ENCODE data around the gene NENF. TPM values are rescaled to one million over a fixed set of nuclear protein-coding genes. Genes with fewer than 3 reads are reported as not detected.
A peak's percentile ranks its signal among the peaks of the same experiment; 100 is the strongest.

NENF gene
- total and polyA plus RNA-seq, 10 of the 15 experiments (the other 5 are each of a cell fraction or from before 2014, with no cell fraction given), result 5.1 to 83.4 (median 42.7) TPM

DNA sequence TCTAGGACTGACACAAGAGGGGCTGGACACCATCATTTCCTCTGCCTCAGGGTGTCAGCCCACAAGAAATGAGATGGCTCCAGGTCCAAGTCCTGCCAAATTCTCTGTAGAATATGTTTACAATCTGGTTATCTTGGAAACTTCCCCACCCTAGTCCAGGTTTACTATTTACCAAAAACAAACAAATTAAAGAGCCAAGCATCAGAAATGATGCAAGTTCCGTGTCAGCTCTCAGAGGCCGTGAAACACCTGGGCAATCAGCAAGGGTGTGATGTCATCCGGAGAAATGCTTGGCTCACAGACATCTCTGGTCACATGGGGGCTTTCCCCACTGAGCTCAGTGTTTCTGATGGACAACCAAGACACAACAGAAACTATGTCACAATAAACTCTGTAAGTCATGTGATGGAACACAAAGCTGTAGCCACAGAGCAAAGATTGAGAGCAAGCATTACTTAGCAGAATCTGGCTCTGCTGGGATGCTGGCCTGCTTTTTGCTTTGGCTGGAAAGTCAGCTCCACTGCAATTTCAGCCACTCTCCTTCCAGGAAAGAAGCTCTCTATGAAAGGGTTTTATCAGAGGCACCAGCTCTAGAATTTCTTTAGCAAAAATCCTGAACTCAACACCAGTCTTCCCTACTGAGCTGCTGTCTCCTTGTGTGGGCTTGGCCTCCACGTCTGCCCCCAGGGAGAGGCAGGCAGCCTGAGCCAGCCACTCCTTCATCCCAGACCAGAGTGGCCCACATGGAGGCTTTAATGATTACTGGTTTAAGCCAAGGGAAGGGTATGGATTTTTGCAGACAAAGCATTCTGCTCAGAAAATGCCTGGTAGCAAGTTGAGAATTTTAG, 55.9 kb downstream of the NENF start (continued):
- TF ChIP-seq ZNF207 (IDR thresholded peaks at IDR 0.05; ENCODE audit: borderline replicate concordance) (no peak), NRF1 (conservative IDR thresholded peaks at IDR 0.05; ENCODE audit: low read depth, low read length) (no peak), RCOR1 (conservative IDR thresholded peaks at IDR 0.05; ENCODE audit: low read depth, low read length) (no peak), HDAC2 (IDR thresholded peaks at IDR 0.05) (no peak), ZNF622 (IDR thresholded peaks at IDR 0.05) (no peak), JUNB (IDR thresholded peaks at IDR 0.05) (peak; percentile 55; the same call in 1 of the 2 replicates), SIN3A (IDR thresholded peaks at IDR 0.05; ENCODE audit: low read depth, low read length) (no peak), ZZZ3 (IDR thresholded peaks at IDR 0.05; ENCODE audit: control insufficient read depth, insufficient read length, low read depth) (no peak), ZNF384 (IDR thresholded peaks at IDR 0.05; ENCODE audit: borderline replicate concordance, low read depth, low read length) (no peak), DPF2 (IDR thresholded peaks at IDR 0.05) (0 out of 2 replicates have a peak, but pooled peaks have one; percentile 16), POLR2AphosphoS2 (IDR thresholded peaks at IDR 0.05; ENCODE audit: low read depth, low read length) (no peak), RFX5 (IDR thresholded peaks at IDR 0.05; ENCODE audit: low read depth, low read length) (no peak), SKIL (IDR thresholded peaks at IDR 0.05; ENCODE audit: low read depth, poor library complexity, severe bottlenecking) (peak; percentile 17), PML (IDR thresholded peaks at IDR 0.05; ENCODE audit: low read length) (no peak; the same call in 1 of the 2 replicates), MEF2A (IDR thresholded peaks at IDR 0.05; ENCODE audit: insufficient read depth, low read depth, low read length) (no peak), NFIC (IDR thresholded peaks at IDR 0.05; ENCODE audit: low read depth, low read length) (peak; percentile 74; the same call in 1 of the 2 replicates), GABPA (IDR thresholded peaks at IDR 0.05; ENCODE audit: low read depth) (peak; percentile 30; the same call in 1 of the 2 replicates), SMAD1 (IDR thresholded peaks at IDR 0.05; ENCODE audit: low read depth, partially characterized antibody) (no peak), POU2F2 (IDR thresholded peaks at IDR 0.05; ENCODE audit: borderline replicate concordance, low read depth, low read length) (no peak), YY1 (IDR thresholded peaks at IDR 0.05; ENCODE audit: low read depth, low read length) (no peak), SMARCA5 (IDR thresholded peaks at IDR 0.05) (no peak), PAX8 (IDR thresholded peaks at IDR 0.05) (no peak), SMAD5 (IDR thresholded peaks at IDR 0.05; ENCODE audit: low read depth) (no peak), ZNF217 (IDR thresholded peaks at IDR 0.05) (no peak), ZBTB4 (CRISPR knock-in tag; IDR thresholded peaks at IDR 0.05) (no peak)
- TF ChIP-seq, protein P1, sequence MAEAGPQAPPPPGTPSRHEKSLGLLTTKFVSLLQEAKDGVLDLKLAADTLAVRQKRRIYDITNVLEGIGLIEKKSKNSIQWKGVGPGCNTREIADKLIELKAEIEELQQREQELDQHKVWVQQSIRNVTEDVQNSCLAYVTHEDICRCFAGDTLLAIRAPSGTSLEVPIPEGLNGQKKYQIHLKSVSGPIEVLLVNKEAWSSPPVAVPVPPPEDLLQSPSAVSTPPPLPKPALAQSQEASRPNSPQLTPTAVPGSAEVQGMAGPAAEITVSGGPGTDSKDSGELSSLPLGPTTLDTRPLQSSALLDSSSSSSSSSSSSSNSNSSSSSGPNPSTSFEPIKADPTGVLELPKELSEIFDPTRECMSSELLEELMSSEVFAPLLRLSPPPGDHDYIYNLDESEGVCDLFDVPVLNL (IDR thresholded peaks at IDR 0.05; ENCODE audit: low read depth, low read length), result no peak

Data from GM12878 (cell line).